GM13976 (cell line): ENCODE data around the gene DUS2.
"Not testable (repeated sequence)": the region's sequence is repeated elsewhere in the genome, so short reads cannot be mapped to it uniquely, and the experiment has no call there.

ENCODE experiments used
- DNase-seq: peaks from one replicate; pipeline ENCODE4 v3.0.0; 2012; ENCODE audit warnings: low spot score
- CTCF ChIP-seq: IDR thresholded peaks from 2 replicates; pipeline ENCODE4 v1.5.1; 2012; ENCODE audit warnings: borderline replicate concordance, mild to moderate bottlenecking; ENCODE audit not compliant: insufficient read depth; ENCODE audit errors: extremely low read depth, missing control alignments, control extremely low read depth
- in situ Hi-C: fragments of 300-500 bp; cut with MboI; formaldehyde crosslinking; loops from one replicate; pipeline ENCODE4 v1.12.0; 2022; ENCODE audit warnings: low sequenced_read_pairs, mixed read lengths, inconsistent platforms; ENCODE audit not compliant: unreplicated experiment

Gene DUS2

GRCh38 chr16:68097088-68097487, 74.0 kb downstream of the DUS2 start:
- no peak for DNase-seq
- no peak for TF ChIP-seq CTCF
- in situ Hi-C loops: no loop called here

- TF ChIP-seq CTCF: no peak
- in situ Hi-C loops: no loop called here
- DNase-seq: no peak
These were observed 74.8 kb downstream of the DUS2 start for GRCh38 chr16:68097895-68098294.

- no peak for DNase-seq
- in situ Hi-C loops: no loop called here
- TF ChIP-seq CTCF: no peak
These were observed 77.4 kb downstream of the DUS2 start for GRCh38 chr16:68100488-68100887.

GRCh38 chr16:68105611-68106010, 82.5 kb downstream of the DUS2 start:
- no peak for DNase-seq
- TF ChIP-seq CTCF: no peak
- in situ Hi-C loops: no loop called here

- in situ Hi-C loops, DNase-seq: not testable (repeated sequence)
These were observed 84.3 kb downstream of the DUS2 start for GRCh38 chr16:68107230-68107928.

- in situ Hi-C loops: not testable (repeated sequence)
These were observed 86.1 kb downstream of the DUS2 start for GRCh38 chr16:68109156-68109555.

GRCh38 chr16:68110611-68111010, 87.5 kb downstream of the DUS2 start:
- in situ Hi-C loops, DNase-seq: not testable (repeated sequence)

More at GRCh38 chr16:68109156-68109555, 86.1 kb downstream of the DUS2 start:
- not testable (repeated sequence) for DNase-seq

GRCh38 chr16:68111379-68111778, 88.3 kb downstream of the DUS2 start:
- in situ Hi-C loops: no loop called here
- DNase-seq: no peak
- TF ChIP-seq CTCF: no peak
